GM19239 (cell line): ENCODE results near the gene SLC25A33.
"Not testable (repeated sequence)": the region's sequence is repeated elsewhere in the genome, so short reads cannot be mapped to it uniquely, and the experiment has no call there.

ENCODE experiments used
- DNase-seq: peaks from one replicate; pipeline ENCODE4 v3.0.0; 2011; ENCODE audit warnings: low spot score; ENCODE audit not compliant: insufficient read length
- FAIRE-seq: peaks from 2 replicates; lab custom pipeline; 2011; peaks lifted over from hg19 to GRCh38; lab: Jason Lieb, UNC

Gene SLC25A33, protein sequence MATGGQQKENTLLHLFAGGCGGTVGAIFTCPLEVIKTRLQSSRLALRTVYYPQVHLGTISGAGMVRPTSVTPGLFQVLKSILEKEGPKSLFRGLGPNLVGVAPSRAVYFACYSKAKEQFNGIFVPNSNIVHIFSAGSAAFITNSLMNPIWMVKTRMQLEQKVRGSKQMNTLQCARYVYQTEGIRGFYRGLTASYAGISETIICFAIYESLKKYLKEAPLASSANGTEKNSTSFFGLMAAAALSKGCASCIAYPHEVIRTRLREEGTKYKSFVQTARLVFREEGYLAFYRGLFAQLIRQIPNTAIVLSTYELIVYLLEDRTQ

DNA sequence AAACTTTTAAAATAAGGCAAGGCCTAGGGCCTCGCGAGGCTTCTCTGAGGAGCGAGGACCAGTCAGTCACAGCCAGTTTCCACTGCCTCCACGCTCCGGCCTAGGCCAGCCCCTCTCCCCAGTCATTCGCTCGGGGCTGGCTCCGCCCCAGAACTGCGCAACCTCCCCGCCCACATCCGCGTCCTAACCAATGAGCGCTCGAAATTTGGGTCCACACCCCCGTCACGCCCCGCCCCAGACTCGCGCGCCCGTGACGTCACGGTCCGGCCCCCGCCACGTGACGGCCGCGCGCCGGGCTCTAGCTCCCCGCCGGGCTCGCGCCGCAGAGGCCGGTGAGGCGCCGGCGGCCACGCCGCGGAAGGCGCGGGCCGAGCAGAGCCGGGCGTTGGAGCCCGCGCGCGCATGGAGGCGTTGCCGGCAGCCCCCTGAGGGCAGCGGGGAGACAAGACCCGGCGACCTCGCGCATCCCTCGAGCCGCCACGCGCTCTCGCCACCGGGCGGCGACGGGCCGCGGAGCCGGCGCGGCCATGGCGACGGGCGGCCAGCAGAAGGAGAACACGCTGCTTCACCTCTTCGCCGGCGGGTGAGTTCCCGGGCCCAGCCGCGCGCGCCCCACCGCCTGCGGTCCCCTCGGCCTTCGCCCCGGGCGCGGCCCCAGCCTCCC lies at the start of gene SLC25A33:
SLC25A33 (plus strand) TSS at position 301 of the 664 bp plus-strand sequence; CDS start at position 528, 227 bp downstream.
- peak; percentile 99 for FAIRE-seq
- peak; percentile 98 for DNase-seq

DNA sequence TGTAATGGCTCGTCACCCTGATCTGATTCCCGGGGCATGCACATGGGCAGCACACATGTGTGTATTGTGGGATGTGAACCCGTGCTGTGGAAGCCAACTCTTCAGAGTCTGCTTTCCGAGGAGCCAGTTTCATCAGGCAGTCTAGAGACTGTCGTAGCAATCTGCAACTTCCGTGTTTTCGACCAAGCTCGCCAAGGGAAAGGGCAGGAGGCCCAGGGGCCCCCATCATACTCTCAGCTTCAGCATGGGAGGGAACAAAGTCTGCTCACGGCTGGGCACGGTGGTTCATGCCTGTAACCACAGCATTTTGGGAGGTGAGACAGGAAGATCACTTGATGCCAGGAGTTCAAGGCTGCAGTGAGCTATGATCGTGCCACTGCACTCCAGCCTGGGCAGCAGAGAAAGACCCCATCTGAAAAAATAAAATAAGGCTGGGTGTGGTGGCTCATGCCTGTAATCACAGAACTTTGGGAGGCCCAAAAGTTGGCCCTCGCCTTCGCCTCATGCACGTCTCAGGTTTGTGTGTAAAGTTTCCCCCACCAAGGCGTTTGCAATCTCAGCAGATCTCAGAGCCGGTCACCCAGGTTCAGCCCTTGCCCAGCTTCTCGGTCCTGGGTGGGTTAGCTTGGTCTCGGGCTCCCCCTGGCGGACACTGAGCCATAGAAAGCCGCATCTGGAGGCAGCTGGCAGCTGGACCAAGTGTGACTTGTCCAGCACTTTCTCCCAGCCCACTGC lies 48.5 kb upstream of the SLC25A33 start:
- DNase-seq, result peak; percentile 81
- FAIRE-seq, result peak; percentile 95

DNA sequence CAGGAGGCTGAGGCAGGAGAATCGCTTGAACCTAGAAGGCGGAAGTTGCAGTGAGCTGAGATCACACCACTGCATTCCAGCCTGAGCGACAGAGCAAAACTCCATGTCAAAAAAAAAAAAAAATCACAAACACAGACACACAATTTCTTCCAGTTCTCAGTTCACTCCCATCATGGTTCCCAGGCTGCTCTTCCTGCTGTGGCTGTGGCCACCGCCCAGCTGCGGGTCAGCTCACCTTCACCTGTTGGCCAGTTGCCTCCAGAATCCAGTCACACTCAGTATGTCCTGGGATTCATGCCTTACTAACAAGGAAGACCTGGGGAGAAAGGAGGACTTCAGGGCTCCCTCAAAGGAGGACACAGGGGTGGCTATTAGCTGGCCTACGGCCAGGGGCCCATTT lies 45.9 kb upstream of the SLC25A33 start:
- no peak for FAIRE-seq

DNA sequence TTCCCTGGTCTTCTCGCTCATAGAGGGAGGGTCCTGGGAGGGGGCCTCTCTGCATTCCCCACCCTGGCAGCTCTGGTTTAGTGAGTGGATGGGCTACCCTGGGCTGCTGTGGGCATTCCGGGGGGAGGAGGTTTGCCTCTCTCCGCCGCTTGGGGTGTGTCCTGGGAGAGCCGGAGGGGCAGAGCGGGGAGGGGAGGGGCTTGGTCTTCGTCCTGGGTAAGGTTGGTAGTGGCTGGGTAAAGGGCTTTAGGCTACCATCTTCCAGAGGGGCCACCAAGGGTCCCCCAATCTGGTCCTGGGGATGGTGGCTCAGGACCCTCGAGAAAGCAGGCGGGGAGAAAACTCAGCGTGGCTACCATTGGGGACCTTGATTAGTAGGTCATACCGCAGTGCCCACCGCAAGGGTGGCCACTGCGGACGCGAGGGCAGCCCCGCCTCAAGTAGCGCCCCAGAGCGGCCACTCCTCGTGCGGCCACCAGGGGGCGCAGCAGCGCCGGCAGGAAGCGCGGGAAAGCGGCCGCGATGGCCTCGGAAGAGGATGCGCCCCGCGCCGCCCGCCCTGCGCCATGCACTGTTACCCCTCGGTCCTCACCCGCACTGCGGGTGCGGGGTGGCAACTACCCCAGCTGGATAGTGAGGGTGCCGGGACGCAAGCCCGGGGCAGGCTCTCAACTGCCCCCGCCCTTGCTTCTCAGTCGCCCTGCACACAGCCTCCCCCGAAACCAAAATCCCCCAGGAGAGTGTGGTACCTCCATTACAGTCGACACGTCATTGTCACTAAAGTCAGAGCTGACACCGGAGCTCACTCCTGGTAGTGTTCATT lies 44.1 kb upstream of the SLC25A33 start:
- peak; percentile 51 for DNase-seq

More for the DNA sequence above, 45.9 kb upstream of the SLC25A33 start:
- DNase-seq, result no peak

DNA sequence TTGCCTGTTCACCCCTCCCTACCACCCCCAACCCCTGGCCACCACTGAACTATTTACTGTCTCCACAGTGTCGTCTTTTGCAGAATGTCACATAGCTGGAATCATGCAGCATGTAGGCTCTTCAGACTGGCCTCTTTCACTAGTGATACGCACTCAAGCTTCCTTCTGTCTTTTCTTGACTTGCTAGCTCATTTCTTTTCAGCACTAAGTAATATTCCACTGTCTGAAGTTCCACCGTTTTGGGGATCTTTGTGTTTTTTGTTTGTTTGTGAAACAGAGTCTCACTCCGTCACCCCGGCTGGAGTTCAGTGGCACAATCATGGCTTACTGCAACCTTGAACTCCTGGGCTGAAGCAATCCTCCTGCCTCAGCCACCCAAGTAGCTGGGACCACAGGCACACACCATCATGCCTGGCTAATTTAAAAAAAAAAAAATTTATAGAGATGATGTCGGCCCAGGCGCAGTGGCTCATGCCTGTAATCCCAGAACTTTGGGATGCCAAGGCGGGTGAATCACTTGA lies 43.4 kb upstream of the SLC25A33 start:
- FAIRE-seq (no peak), DNase-seq (no peak)

More for the DNA sequence above, 44.1 kb upstream of the SLC25A33 start:
- FAIRE-seq, result no peak

DNA sequence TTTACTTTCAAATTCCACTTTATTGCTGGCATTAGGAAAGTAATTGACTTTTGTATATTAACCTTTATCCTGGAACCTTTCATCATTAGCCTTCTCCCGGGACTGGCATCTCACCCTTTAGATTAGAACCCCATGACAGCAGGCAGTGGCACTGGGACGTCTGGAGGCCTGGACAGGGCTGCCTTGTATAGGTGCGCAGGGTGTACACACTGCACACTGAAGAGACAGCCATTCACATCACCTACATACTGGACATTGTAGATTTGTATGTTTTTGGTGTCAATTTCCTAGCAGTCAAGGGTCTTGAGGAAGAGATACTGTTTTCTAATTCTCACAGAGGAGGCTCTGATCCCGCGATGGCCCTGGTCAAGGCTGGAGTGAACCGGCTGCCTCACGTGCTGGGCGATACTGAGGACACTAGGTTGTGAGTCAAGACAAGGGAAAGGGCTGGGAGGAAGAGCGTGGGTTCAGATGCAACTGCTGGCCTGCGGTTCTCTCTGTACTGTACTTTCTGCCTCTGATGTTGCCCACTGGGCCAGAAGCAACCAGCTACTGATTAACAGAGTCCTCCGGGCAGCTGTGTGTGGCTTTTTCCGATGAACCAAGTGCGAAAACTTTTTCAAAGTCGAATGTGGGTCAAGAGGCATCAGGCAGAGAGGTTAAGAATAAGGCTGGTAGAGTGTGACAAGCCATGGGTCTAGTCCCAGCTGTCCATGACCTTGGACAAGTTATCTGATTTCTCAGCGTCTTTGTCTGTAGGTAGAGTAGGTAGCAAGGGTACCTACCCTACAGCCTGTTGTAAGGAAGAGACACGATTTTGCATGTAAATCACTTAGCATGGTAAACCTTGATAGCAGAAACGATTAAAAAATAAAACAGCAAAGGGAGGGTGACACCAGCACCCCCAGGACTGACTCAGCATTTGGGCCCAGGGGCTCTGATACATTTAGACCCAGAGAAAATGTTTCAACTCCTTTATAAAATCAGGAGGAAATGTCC lies 38.2 kb upstream of the SLC25A33 start:
- DNase-seq (no peak), FAIRE-seq (no peak)

DNA sequence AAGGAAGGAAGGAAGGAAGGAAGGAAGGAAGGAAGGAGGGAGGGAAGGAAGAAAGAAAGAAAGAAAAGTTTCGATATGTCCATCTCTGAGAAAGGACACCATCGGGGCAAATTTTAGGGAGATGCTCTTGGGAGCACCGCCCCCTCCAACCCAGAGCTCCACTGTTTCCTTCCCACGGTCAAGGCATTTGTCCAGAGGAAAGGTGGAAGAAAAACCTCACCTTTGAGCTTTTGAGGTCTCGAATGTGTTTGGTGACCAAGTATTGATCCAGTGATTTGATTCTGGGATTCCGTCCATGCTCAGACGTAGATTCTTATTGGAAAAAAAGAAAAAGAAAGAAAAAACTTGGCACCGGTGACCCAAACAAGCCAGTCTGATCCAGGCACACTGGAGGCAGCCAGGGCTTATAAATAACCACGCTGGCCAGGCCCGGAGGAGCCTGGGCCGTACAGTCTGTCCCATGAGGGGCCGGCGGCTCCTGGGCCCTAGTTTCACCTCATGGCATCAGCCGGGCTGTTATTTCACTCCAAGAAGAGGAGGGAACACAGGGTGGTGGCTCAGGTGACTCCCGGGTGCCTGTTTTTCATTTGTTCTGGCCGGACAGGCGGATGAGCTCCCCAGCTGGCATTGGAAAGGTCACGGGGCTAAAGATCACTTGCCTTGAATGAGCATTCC lies 36.1 kb upstream of the SLC25A33 start:
- FAIRE-seq (no peak), DNase-seq (no peak)

DNA sequence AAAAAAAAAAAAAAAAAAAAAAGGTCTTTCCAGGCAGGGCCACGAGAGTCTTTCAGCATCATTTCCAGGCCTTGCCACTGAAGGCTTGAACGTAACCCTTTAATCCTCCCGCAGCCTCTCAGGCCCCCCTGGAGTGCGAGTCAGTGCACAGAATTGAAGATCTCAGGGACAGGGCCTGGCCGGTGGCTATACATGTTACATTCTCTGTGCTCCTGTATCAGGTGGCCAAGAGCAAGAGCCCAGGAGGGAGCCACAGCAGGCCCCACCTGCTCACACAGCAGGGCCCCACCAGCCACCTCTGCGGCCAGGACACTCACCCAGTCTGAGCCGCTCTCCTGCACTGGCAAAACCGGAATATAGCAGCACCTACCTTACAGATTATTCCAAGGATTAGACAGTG lies 34.1 kb upstream of the SLC25A33 start:
- no peak for DNase-seq
- FAIRE-seq, result no peak

DNA sequence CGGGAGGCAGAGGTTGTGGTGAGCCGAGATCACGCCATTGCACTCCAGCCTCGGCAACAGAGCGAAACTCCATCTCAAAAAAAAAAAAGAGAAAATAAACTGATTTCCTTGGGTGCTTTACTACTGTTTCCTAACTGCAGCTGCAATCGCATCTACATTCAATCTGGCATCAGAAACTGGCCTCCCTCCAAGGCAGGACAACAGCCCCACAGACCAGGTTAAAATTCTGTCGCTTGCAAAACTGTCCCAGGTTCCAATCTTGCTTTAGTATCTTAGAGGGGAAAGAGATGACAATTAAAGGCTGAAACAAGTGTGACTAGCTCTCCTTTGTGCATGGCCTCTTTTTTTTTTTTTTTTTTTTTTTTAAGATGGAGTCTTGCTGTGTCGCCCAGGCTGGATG lies 32.4 kb upstream of the SLC25A33 start:
- DNase-seq (no peak), FAIRE-seq (no peak)

DNA sequence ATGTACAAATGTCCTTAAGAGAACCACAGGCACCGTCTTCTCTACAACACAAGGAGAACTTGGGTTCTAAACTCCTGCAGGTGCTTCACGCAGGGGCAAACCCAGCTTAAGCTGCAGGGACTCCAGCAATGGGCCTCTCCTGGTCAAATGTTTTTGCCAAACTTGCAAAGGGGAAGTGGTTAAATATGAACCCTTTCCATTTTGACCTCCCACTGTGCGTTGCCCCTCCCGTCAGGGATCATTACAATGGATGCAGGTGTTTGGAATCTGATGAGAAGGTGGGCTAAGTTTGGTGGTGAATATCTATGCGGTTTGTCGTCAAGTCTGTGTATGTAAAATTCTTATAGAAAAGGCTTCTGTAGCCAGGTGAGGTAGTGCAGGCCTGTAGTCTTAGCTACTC lies 29.1 kb upstream of the SLC25A33 start:
- DNase-seq (no peak), FAIRE-seq (no peak)

DNA sequence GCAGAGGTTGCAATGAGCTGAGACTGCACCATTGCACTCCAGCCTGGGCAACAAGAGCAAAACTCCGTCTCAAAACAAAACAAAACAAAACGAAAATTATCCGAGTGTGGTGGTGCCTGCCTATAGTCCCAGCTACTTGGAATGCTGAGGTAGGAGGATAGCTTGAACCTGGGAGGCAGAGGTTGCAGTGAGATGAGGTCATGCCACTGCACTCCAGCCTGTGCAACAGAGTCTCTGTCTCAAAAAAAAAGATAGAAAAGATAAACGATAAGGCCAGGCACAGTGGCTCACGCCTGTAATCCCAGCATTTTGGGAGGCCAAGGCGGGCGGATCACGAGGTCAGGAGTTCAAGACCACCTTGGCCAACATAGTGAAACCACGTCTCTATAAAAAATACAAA lies 23.7 kb upstream of the SLC25A33 start:
- FAIRE-seq, DNase-seq: not testable (repeated sequence)

DNA sequence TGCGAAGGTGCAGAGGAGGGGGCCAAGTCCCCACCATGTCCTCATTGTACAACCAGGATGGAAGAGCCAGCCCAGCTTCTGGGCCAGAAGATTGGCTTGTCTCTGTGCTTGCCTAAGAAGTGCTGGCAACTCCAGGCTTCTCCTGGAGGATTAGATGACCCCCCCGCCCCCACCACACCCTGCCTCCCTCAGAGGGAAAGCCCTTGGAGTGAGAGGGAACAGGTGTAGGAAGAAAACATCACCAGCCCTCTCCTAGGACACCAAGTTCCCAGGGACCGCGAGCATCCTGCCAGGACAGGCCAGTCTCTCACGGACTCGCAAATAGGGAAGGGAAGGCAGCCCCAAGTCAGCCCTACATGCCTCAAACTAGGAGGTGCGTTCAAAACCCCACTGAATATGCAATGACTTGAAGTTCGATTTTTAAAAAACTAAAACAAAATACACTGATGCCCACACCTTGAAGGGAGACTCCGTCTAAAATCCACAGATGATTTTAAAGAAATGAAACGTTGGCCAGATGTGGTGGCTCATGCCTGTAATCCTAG lies 20.7 kb upstream of the SLC25A33 start:
- DNase-seq (no peak), FAIRE-seq (no peak)

DNA sequence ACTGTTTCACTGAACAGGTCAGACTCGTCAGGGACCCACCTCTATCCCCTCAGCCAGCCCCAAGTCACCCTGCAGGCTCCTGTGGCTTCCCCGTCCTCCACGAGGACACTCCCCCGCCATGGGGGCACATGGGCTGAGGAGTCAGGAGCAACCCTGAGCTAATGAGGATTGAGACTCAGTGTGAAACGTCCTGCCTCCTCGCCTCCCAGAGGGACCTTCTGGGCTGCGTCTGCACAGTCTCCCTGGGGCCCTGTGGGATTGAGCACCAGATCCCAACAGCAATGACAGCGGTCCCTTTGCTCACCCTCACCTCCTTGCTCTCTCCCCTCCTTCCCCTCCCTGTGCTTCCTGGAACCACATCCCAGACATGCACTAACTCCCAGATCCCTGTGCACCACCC lies 18.9 kb upstream of the SLC25A33 start:
- DNase-seq (no peak), FAIRE-seq (no peak)

DNA sequence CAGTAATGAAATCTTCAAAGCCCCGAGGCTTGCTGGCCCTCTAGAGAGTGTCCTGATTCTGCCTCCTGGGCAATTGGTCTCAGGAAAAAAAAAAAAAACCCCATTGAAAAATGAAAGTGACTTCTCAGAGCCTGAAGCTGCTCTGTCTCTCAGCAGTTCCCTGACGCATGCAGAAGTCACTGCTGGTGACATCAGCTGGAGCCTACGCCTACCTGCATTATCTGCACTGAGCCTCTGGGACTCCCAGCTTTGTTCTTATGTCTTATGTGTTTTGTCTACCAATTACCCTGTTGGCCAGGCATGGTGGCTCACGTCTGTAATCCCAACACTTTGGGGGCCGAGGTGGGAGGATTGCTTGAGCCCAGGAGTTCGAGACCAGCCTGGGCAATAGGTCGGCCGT lies 10.1 kb upstream of the SLC25A33 start:
- DNase-seq, result no peak

DNA sequence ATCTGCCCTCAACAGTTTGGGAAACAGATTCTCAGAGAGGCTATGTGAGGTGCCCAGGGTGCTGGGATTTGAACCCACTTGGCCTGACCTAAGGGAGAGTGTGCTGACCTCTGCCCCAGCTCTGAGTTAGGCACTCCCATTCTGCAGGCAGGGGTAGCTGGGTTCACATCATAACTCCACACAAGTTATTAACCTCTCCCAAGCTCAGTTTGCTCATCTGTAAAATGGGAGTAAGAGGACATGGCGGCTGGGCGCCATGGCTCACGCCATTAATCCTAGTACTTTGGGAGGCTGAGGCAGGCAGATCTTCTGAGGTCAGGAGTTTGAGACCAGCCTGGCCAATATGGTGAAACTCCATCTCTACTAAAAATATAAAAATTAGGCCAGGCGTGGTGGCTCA lies 8.9 kb upstream of the SLC25A33 start:
- FAIRE-seq, result no peak
- no peak for DNase-seq

More for the DNA sequence above, 10.1 kb upstream of the SLC25A33 start:
- FAIRE-seq, result no peak

DNA sequence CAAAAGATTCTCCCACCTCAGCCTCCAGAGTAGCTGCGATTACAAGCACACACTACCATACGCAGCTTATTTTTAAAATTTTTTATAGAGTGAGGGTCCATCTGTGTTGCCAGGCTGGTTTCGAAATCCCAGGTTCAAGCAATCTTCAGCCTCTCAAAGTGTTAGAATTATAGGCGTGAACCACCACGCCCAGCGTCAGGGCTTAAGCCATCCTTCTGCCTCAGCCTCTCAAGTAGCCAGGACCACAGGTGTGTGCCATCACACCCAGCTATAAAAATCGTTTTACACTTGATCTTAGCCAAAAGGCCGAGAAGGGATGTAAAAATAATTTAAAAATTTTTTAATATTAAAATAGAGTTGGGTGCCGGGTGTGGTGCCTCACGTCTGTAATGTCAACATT lies 4.3 kb upstream of the SLC25A33 start:
- FAIRE-seq, result no peak
- no peak for DNase-seq

DNA sequence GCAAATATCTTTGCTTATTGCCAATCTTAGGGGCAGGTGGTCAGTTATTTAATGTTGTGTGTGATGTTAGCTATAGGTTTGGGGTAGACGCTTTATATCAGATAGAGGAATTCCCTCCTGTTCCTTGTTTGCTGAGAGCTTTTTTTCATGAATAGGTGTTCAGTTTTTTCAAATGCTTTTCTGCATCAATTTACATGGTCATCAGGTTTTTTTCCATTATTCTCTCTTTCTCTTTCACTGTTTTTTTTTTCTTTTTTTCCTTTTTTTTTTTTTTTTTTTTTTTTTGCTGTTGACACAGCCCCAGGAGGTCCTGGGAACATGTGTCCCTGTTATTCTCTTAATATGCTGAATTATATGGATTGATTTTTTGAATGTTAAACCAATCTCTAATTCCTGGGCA lies 3.0 kb upstream of the SLC25A33 start:
- DNase-seq (no peak), FAIRE-seq (no peak)
